ENCODE results near the gene MGLL. TPM values are rescaled to one million over a fixed set of nuclear protein-coding genes. Genes with fewer than 3 reads are reported as not detected.

Gene MGLL
- total and polyA plus RNA-seq, 9 of the 15 experiments (the other 6 are each of a cell fraction or from before 2014, with no cell fraction given), result 0.12 to 0.32 (median 0.18) TPM; not detected in 6

DNA sequence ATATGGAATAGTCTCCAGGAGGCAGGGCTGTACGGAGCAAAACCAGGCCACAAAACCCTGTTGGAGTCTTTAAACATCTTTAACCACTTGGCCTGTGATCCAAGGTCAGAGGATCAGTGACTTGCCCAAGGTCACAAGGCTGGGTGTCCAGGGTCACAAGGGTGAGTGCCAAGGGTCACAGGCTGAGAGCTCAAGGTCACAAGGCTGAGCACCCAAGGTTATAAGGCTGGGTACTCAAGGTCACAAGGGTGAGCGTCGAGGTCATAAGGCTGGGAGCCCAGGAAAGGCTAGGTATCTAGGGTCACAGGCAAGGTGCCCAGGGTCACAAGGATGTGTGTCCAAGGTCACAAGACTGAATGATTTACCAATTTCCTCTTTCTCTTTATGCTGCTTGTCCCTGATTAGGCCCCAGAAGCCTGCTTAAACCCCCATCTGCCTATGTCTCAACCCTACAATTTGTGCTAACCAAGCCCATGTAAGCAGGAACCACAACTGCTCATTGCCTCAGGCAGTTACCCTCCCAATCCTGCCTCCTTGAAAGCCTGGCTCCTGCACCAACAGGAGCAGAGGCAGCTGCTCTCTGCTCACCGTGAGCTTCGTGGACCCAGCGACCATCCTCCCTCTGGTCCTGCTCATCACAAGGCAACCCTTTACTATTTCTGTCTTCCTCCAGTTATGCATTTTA, 51.5 kb downstream of the MGLL start:
- POLR2A ChIA-PET, result no interaction called here
- ATAC-seq (no peak), DNase-seq (ENCODE audit: extremely low read depth in 1 of 4, low spot score in 3 of 4) (no peak), FAIRE-seq (no peak)
- no peaks in the 10 kb centered on the region for H3K4me1 ChIP-seq (replicated peaks in 1 of 2; ENCODE audit: control insufficient read depth in 2 of 2, insufficient read depth in 2 of 2, low read length in 2 of 2)
- H2AFZ ChIP-seq (ENCODE audit: low read depth, low read length), result no peak overlapping the region
- no peaks in the 10 kb centered on the region for H4K20me1 ChIP-seq (replicated peaks; ENCODE audit: control insufficient read depth, insufficient read depth, low read length)
- no peak overlapping the region for H3K4me2 ChIP-seq (ENCODE audit: insufficient read depth, low read length)
- no peaks in the 10 kb centered on the region for H3K9me1 ChIP-seq (ENCODE audit: control insufficient read depth, insufficient read depth, low read length)
- no peaks in the 10 kb centered on the region for H3K79me2 ChIP-seq (ENCODE audit: control insufficient read depth, insufficient read depth, low read length)
- no peak overlapping the region for H3K4me3 ChIP-seq
- 0% methylated on average over 6 of the region's 6 CpGs for WGBS (ENCODE audit: insufficient coverage, low coverage, missing lambda C conversion rate)
- peak; percentile 62; the same call in 1 of the 2 replicates for TF ChIP-seq ESRRA (IDR thresholded peaks at IDR 0.05; ENCODE audit: borderline replicate concordance, low read depth)
- TF ChIP-seq TAF7 (tag; IDR thresholded peaks at IDR 0.05), result no peak
- no peak for TF ChIP-seq SAP30 (IDR thresholded peaks at IDR 0.05; ENCODE audit: borderline replicate concordance, insufficient read depth, low read depth, low read length, poor library complexity, severe bottlenecking)
- TF ChIP-seq POLR2B (IDR thresholded peaks at IDR 0.05; ENCODE audit: low read depth, partially characterized antibody), result no peak
- TF ChIP-seq GATAD2B (IDR thresholded peaks at IDR 0.05; ENCODE audit: borderline replicate concordance), result no peak
- no peaks in the 10 kb centered on the region for H3K9me3 ChIP-seq (replicated peaks; ENCODE audit: control insufficient read depth, insufficient read depth, low read depth, low read length)
- intact Hi-C loops (cut with micrococcal nuclease) (no loop called here), in situ Hi-C loops (cut with MboI) (no loop called here)
- BruUV-seq (replicated peaks), result no TSS peak
- CTCF ChIA-PET (ENCODE audit: low intra/inter-chr PET ratio), result no interaction called here
- H3K36me3 ChIP-seq (ENCODE audit: control insufficient read depth, insufficient read depth, low read length), result no peaks in the 10 kb centered on the region
- H3K27ac ChIP-seq (ENCODE audit: extremely low read depth, low read depth, low read length), result no peak overlapping the region
- no peak overlapping the region for H3K9ac ChIP-seq (ENCODE audit: insufficient read depth in 1 of 2, low read depth in 2 of 2, low read length in 2 of 2)
- H3K27me3 ChIP-seq (ENCODE audit: control insufficient read depth in 2 of 2, insufficient read depth in 2 of 2, low read length in 2 of 2), result peaks cover 2 to 30% of the 10 kb centered on the region in 2 experiments; a peak in 3 of 5 replicates
